Activated B cell treated with CpG ODN at 0.5 μM for 24 hours (primary cell): ENCODE data around the gene RMND5B. TPM values are rescaled to one million over a fixed set of nuclear protein-coding genes. Genes with fewer than 3 reads are reported as not detected.

Experiments
- ATAC-seq: fragments of 200-7000 bp; cut with Tn5 transposase; one replicate; pipeline ENCODE4 v1.10.0; 2021; ENCODE audit warnings: low read depth, mild to moderate bottlenecking, moderate library complexity
- CTCF ChIA-PET: fragments of 350-600 bp; sonication (Branson Sonifier 250); formaldehyde crosslinking; loops from one replicate; lab custom pipeline; 2021; ENCODE audit warnings: antibody characterized with exemption; lab: Charles Lee
- POLR2A ChIA-PET: fragments of 350-600 bp; sonication (Branson Sonifier 250); formaldehyde crosslinking; loops from one replicate; lab custom pipeline; 2021; ENCODE audit warnings: antibody characterized with exemption; lab: Charles Lee
- DNase-seq: peaks from one replicate; pipeline ENCODE4 v3.0.0; 2022
- H3K27ac Mint-ChIP-seq: one replicate; pipeline ENCODE4 v1.8.0; 2020; ENCODE audit warnings: mixed read lengths
- H3K27me3 Mint-ChIP-seq: one replicate; pipeline ENCODE4 v1.8.0; 2021; ENCODE audit warnings: mixed read lengths
- H3K36me3 Mint-ChIP-seq: one replicate; pipeline ENCODE4 v1.8.0; 2021; ENCODE audit warnings: low read depth, mixed read lengths
- H3K4me1 Mint-ChIP-seq: one replicate; pipeline ENCODE4 v1.8.0; 2021; ENCODE audit warnings: mixed read lengths
- H3K4me3 Mint-ChIP-seq: one replicate; pipeline ENCODE4 v1.8.0; 2020; ENCODE audit warnings: mild to moderate bottlenecking, mixed read lengths
- H3K9me3 Mint-ChIP-seq: one replicate; pipeline ENCODE4 v1.8.0; 2020; ENCODE audit warnings: mixed read lengths
- intact Hi-C: fragments of 100-400 bp; cut with micrococcal nuclease; formaldehyde crosslinking; loops from one replicate; pipeline ENCODE4 v1.15.1; 2024
- total RNA-seq: library from RNA; stranded (reverse); gene quantifications from 2 replicates; pipeline ENCODE4 v1.2.3, GENCODE V29; 2022
- TF ChIP-seq, protein P1 (sequence below): fragments of 200-600 bp; IDR thresholded peaks from one replicate; pipeline ENCODE4 v1.8.0; 2022; ENCODE audit warnings: antibody characterized with exemption, mild to moderate bottlenecking

The RMND5B gene
- total RNA-seq, 1 donor from 2014 or later = 57.2 TPM

DNA sequence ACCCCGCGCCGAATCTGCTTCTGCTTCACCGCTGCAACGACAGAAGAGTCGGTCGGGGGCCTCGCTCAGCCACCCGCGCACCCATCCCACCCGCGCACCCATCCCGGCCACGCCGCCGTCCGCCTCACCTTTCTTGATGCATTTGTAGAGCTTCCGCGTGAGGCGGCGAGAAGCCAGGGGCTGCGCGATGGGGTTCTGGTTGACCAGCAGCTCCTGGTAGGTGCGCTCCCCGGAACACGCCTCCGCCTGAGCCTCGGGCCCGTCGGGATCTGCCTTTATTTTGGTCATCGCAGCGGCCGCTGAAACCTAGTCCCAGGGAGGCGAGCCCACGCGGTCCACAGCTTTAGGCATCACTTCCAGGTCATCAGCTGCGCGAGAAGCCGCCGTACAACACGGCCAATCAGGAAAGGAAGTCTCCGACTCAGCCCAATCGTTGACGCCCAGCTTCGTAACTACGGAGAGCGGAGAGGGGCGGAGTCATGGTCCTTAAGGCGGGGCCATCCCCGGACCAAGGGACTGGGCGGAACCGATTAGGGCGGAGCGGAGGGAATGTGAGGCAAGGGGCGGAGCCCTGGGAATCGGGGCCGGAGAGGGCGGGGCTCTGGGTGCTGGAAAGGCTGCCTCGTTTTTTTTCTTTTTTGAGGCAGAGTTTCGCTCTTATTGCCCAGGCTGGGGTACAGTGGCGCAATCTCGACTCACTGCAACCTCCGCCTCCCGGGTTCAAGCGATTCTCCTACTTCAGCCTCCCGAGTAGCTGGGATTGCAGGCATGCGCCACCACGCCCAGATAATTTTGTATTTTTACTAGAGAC is 22.9 kb downstream of the RMND5B start, which contains the start of gene NHP2:
TSS of gene NHP2 (minus strand) at position 356 of the 811 bp plus-strand sequence. CDS start at position 288, 68 bp downstream.
- peak within 1 kb of the TSS; percentile 83 for H3K27ac Mint-ChIP-seq
- no peaks in the 10 kb centered on the region for H3K27me3 Mint-ChIP-seq
- intact Hi-C loops = loop anchor here (1.0 to 10.0 kb wide), 6 partner anchors 23 to 1544 kb away; partner anchors contain the start of genes B4GALT7, CANX, HNRNPAB and MXD3
- peak within 1 kb of the TSS; percentile 96 for H3K4me3 Mint-ChIP-seq
- ChIA-PET POLR2A (interaction anchor here (0.8 to 2.2 kb wide), 8 partner anchors 15 to 51 kb away, joined by 3 to 21 read pairs (median 8); partner anchors contain the start of genes HNRNPAB and N4BP3), CTCF (interaction anchor here (0.6 to 3.9 kb wide), 4 partner anchors 9 to 77 kb away, joined by 3 to 30 read pairs (median 6); no protein-coding TSS in a partner anchor)
- ATAC-seq (peak; percentile 99), DNase-seq (peak; percentile 95)
- H3K4me1 Mint-ChIP-seq = peaks cover 37% of the 10 kb centered on the region
- TF ChIP-seq, protein P1, sequence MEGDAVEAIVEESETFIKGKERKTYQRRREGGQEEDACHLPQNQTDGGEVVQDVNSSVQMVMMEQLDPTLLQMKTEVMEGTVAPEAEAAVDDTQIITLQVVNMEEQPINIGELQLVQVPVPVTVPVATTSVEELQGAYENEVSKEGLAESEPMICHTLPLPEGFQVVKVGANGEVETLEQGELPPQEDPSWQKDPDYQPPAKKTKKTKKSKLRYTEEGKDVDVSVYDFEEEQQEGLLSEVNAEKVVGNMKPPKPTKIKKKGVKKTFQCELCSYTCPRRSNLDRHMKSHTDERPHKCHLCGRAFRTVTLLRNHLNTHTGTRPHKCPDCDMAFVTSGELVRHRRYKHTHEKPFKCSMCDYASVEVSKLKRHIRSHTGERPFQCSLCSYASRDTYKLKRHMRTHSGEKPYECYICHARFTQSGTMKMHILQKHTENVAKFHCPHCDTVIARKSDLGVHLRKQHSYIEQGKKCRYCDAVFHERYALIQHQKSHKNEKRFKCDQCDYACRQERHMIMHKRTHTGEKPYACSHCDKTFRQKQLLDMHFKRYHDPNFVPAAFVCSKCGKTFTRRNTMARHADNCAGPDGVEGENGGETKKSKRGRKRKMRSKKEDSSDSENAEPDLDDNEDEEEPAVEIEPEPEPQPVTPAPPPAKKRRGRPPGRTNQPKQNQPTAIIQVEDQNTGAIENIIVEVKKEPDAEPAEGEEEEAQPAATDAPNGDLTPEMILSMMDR = no peak
- no peaks in the 10 kb centered on the region for H3K9me3 Mint-ChIP-seq
- H3K36me3 Mint-ChIP-seq = peaks cover 41% of the 10 kb centered on the region

- H3K36me3 Mint-ChIP-seq = peaks cover 27% of the 10 kb centered on the region
- H3K27me3 Mint-ChIP-seq = no peaks in the 10 kb centered on the region
- no peak overlapping the region for H3K4me3 Mint-ChIP-seq
- H3K4me1 Mint-ChIP-seq = peaks cover 34% of the 10 kb centered on the region
- H3K27ac Mint-ChIP-seq = no peak overlapping the region
- POLR2A ChIA-PET = interaction anchor here (1.0 to 2.2 kb wide), 2 partner anchors 34 to 49 kb away, joined by 3 to 12 read pairs; partner anchors contain the start of gene HNRNPAB
- DNase-seq (no peak), ATAC-seq (no peak)
- no peaks in the 10 kb centered on the region for H3K9me3 Mint-ChIP-seq
- TF ChIP-seq, protein P1 = no peak
- intact Hi-C loops = loop anchor here (10.0 kb wide), 1 partner anchor 550 kb away; the partner anchor contains the start of gene B4GALT7
- CTCF ChIA-PET = interaction anchor here (3.9 kb wide), 1 partner anchor 79 kb away, joined by 30 read pairs; no protein-coding TSS in a partner anchor
Measured at GRCh38 chr5:178155065-178155464, 24.3 kb downstream of the RMND5B start.

- no peak for ATAC-seq
- no peak overlapping the region for H3K27ac Mint-ChIP-seq
- DNase-seq = no peak
- no peaks in the 10 kb centered on the region for H3K9me3 Mint-ChIP-seq
- TF ChIP-seq, protein P1 = no peak
- intact Hi-C loops = no loop called here
- CTCF ChIA-PET = interaction anchor here (1.2 kb wide), 1 partner anchor 13 kb away, joined by 4 read pairs; no protein-coding TSS in a partner anchor
- H3K27me3 Mint-ChIP-seq = peaks cover 8% of the 10 kb centered on the region
- H3K36me3 Mint-ChIP-seq = no peaks in the 10 kb centered on the region
- peaks cover 10% of the 10 kb centered on the region for H3K4me1 Mint-ChIP-seq
- POLR2A ChIA-PET = no interaction called here
- no peak overlapping the region for H3K4me3 Mint-ChIP-seq
Measured at GRCh38 chr5:178160176-178160575, 29.4 kb downstream of the RMND5B start.

- no peak overlapping the region for H3K27ac Mint-ChIP-seq
- intact Hi-C loops = no loop called here
- CTCF ChIA-PET = interaction anchor here (1.1 to 3.3 kb wide), 2 partner anchors 82 to 86 kb away, joined by 3 to 26 read pairs; no protein-coding TSS in a partner anchor
Measured at GRCh38 chr5:178162481-178162880, 31.7 kb downstream of the RMND5B start.

More at GRCh38 chr5:178162481-178162880, 31.7 kb downstream of the RMND5B start:
- H3K4me1 Mint-ChIP-seq = peaks cover 10% of the 10 kb centered on the region
- H3K9me3 Mint-ChIP-seq = no peaks in the 10 kb centered on the region
- H3K4me3 Mint-ChIP-seq = no peak overlapping the region
- ATAC-seq = no peak
- TF ChIP-seq, protein P1 = no peak
- H3K36me3 Mint-ChIP-seq = no peaks in the 10 kb centered on the region
- DNase-seq = no peak
- H3K27me3 Mint-ChIP-seq = peaks cover 8% of the 10 kb centered on the region
- POLR2A ChIA-PET = interaction anchor here (1.0 kb wide), 1 partner anchor 86 kb away, joined by 3 read pairs; no protein-coding TSS in a partner anchor
